Measurements from ENCODE around the gene MAGEB1.

Gene MAGEB1

GRCh38 chrX:30246769-30247489, at the start of gene MAGEB1:
MAGEB1 (plus strand) TSS chrX:30247146; CDS start chrX:30250494, 3,348 bp downstream.
- DNase-seq = no peak

DNA sequence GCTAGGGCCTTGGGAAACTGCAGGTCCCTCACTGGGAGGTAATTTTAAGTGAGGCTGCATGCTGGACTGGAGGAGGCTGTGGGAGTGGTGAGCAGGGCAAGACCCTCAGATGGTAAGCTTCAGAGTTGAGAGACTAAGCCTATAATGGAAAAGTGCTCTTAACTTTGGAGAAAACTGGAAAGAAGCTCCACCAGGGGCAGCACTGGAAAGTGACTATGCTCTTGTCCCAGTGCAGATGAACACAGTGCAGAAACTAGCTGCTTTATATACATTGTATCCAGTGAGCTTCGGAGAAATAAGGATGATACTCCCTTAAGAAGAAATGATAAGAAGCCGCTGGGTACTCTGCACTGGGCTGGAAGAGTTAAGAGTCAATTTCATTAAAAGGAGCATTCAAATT, 34.8 kb upstream of the MAGEB1 start:
- DNase-seq = no peak

GRCh38 chrX:30215357-30215843, 31.5 kb upstream of the MAGEB1 start, which contains the start of gene MAGEB2:
MAGEB2 (plus strand) TSS chrX:30215563; CDS start chrX:30218581, 3,018 bp downstream.
- DNase-seq = no peak

GRCh38 chrX:30217465-30217864, 29.5 kb upstream of the MAGEB1 start:
- no peak for DNase-seq

DNA sequence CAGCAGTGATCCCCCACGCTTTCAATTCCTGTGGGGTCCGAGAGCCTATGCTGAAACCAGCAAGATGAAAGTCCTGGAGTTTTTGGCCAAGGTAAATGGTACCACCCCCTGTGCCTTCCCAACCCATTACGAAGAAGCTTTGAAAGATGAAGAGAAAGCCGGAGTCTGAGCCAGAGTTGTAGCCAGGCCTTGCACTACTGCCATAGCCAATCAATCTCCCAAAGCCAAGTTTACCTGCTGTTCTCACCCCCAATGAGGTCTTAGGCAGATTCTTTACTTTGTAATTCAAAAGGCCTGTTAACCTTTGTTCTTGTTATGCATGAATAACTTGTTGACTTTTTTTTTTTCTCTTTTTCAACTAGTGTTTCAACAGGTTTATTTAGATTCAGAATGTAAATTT, 27.6 kb upstream of the MAGEB1 start:
- no peak for DNase-seq

GRCh38 chrX:30220661-30221060, 26.3 kb upstream of the MAGEB1 start:
- DNase-seq = no peak

GRCh38 chrX:30224536-30224935, 22.4 kb upstream of the MAGEB1 start:
- no peak for DNase-seq

DNA sequence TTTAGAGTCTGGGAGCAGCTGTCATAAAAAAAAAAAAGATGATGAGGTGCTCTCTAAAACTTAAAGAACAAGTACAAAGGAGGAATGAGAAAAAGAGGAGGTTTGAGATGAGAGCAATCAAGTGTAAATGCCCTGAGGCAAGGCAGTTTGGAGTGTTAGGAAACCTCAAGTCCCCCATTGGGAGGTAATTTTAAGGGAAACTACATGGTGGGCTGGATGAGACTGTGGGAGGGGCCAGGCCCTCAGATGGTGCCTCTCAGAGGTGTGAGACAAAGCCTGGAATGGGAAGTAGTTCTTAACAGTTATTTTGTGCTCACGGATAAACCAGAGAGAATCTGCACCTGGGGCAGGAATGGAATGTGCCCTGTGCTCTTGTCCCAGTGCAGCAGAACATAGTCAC, 18.4 kb upstream of the MAGEB1 start:
- no peak for DNase-seq

- no peak for DNase-seq
These were observed 16.6 kb upstream of the MAGEB1 start, which contains the start of gene MAGEB3 for GRCh38 chrX:30230395-30230794. MAGEB3 (plus strand) TSS chrX:30230657; CDS start chrX:30235925, 5,268 bp downstream.

DNA sequence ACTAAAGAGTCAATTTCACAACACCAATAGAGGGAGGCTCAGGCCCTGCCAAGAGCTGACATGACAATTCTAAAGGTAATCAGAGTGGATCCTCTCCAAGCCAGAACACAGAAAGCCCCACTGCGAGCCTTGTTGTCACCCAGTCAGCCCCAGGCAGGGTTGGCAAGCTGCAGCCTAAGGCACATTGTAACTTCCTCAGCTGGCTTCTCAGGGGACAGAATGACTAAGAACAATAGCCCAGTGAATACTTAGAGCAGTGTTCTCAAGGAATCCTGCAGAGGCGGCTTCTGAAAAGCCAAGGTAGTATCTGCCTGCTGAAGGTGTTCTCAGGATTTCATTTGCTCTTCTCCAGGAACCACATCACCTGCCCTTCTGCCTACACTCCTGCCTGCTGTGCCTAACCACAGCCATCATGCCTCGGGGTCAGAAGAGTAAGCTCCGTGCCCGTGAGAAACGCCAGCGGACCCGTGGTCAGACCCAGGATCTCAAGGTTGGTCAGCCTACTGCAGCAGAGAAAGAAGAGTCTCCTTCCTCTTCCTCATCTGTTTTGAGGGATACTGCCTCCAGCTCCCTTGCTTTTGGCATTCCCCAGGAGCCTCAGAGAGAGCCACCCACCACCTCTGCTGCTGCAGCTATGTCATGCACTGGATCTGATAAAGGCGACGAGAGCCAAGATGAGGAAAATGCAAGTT, 5.1 kb upstream of the MAGEB1 start, which contains the start of gene MAGEB4:
Gene MAGEB4 (plus strand): TSS at position 277 of the 692 bp plus-strand sequence. CDS start 136 bp downstream, at position 413.
- no peak for DNase-seq

DNA sequence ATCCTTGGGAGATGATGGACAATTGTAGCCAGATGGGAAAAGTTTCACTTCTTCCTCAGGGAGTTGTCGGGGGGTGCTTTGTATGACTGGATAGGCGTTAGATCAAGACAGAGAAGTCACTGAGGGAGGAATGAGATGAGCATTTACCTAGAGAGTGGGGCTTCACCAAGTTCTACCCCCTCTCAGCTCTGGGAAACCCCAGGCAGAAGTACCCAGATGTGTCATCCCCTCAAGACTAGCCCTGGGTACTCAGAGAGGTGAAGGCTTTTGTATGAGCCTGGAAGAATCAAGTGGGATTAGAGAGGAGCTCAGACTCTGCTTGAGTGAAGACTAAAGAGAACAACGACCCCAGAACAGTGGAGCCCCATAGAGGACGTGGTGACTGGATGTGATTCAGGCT, 1.9 kb downstream of the MAGEB1 start:
- DNase-seq = no peak

DNA sequence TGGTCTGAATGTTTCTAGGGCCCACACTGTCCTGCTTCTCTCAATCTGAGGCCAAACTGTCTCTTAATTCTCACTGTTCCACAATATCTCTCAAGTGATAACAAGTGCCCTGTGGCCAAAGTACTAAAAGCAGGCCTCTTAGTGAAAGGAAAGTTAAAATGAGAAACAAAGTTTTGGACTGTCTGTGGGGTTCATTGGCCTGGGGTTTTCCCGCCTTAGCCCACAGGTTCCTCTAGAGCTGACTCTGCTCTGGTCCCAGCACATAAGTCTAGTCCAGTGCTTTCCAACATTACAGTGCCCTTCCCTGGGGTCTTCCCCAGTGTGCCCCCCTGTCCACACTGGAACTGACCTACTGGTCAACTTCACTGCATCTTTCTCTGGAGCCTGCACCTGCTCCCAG, 6.3 kb downstream of the MAGEB1 start:
- DNase-seq = no peak

DNA sequence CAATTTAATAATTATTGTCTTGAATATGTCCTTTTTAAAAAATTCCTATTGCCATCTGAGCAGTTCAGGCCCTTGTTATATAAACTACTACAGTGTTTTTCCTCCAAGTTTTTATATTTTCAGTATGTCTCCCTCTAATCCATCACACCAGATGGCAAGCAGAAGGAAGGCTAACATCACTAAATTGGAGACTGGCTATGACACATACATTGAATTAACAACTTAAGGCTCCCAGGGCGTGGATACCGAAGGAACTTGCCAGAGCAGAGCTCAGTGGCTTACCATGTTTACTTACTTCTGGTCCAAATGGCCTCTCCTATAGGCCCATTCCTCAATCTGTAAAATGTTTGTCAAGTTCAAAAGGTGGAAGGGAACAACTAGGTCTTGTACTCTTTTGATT, 13.0 kb downstream of the MAGEB1 start:
- no peak for DNase-seq

DNA sequence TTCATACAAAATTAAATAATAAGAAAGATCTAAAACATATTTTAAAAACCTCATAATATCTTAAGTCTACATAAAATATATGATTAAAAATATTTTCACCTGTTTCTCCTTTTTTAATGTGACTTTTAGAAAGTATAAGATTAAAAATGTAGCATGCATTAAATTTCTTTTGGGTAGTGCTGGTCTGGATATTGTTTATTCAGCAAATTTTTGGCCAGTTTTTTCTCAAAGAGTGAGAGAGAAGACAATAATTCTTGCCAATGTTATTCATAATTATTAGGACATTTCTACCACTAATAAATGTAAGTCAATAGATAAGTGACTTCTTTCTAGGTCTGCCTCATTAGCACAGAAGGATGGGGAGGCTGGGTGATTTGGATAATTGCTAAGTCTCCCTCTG, 14.1 kb downstream of the MAGEB1 start:
- DNase-seq = no peak

DNA sequence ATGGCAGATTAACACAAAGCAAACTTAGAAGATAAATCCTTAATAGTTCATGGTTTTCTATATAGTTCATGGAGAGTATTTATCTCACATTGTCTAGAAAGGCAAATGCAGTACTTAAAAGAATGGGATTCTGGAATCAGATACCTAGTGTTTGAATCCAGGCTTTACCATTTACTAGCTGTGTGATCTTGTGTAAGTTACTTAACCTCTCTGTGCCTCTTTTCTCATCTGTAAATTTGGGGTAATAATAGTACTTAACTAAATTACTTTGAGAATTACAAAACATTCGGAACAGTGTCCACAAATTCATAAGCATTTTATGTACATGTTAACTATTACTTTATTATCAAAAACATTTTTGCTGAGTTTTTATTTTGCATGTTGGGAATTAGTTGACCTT, 15.8 kb downstream of the MAGEB1 start:
- no peak for DNase-seq

- DNase-seq = no peak
These were observed 23.7 kb downstream of the MAGEB1 start for GRCh38 chrX:30270639-30271038.

- DNase-seq = peak in 2 of 51 donors; percentile 0
These were observed 28.6 kb downstream of the MAGEB1 start for GRCh38 chrX:30275498-30275897.

DNA sequence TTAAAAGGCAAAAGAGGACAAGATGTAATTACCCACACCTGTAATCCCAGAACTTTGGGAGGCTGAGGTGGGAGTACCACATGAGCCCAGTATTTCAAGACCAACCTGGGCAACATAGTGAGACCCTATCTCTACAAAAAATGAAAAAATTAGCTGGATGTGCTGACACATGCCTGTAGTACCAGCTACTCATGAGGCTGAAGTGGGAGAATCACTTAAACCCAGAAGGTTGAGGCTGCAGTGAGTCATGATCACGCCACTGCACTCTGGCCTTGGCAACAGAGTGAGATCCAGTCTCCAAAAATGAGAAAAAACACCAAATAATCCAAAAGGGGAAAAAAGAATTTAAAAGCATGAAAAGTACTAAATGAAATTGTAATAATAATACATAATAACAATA, 31.4 kb downstream of the MAGEB1 start:
- no peak for DNase-seq

GRCh38 chrX:30280428-30280827, 33.5 kb downstream of the MAGEB1 start:
- DNase-seq = no peak

DNA sequence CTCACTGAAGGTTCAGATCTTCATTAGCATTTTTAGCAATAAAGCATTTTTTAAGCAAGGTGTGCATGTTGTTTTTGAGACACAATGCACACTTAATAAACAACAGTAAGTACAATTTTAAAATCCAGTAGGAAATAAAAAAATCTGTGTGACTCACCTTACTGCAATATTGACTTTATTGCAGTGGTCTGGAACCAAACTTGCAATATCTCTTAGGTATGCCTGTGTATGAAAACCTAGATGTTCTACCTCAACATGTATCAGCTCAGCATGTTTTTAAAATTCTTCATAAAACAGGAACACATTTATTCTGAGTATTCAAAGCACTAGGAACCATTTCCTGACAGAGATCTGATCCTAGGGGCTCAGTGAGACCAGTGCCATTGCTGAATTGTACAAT, 35.6 kb downstream of the MAGEB1 start:
- no peak for DNase-seq

DNA sequence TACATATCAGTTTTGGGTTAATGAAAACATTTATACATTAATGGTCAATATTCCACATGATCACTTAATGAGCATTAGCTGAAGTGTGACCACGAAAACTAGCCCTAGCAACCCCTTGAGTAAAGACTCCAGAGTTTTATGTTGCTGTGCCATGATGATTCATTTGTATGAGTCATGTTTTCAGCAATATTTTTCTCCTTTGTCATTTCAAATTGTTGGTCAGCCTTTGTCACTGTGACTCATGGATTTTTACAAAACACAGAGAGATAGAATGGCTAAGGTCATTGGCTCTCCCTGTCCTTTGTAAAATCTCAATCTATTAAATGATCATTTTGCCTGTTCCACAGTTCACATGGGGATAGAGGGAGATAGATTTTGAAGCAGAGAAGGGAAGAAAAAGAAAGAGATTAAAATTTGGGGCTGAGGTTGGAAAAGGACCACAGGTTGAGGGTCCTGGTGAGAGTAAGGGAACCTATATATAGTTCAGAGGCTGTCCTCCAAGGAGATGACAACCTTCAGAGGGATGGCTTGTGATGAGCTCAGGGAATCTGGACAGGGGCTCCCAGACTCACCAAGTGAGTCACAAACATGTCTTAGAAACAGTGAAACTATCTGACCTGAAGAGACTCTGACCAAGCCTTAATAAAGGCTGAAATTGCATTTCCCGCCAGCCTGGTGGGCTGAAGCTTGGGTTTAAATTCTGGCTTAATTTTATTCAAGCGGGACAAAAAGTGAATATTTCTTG, 36.7 kb downstream of the MAGEB1 start:
- no peak for DNase-seq
